Ascending aorta (tissue), 2 donors: ENCODE results near the gene DNASE1L2. TPM values are rescaled to one million over a fixed set of nuclear protein-coding genes. Genes with fewer than 3 reads are reported as not detected.
"Not testable (repeated sequence)": the region's sequence is repeated elsewhere in the genome, so short reads cannot be mapped to it uniquely, and the experiment has no call there.

Experiments used
- DNase-seq, 2 donors: peaks; one replicate each; pipeline ENCODE4 v3.0.0-alpha.2; 2019; ENCODE audit warnings: low spot score in 2 of 2
- H3K27ac ChIP-seq, 2 donors: fragments of 200-600 bp; sonication (generic); one replicate each; pipeline ENCODE4 v1.5.1; 2016 to 2017; ENCODE audit warnings: mild to moderate bottlenecking in 1 of 2
- H3K27me3 ChIP-seq: fragments of 200-600 bp; sonication (generic); one replicate; pipeline ENCODE4 v1.5.1; 2017
- H3K36me3 ChIP-seq, 2 donors: fragments of 200-600 bp; sonication (generic); one replicate each; pipeline ENCODE4 v1.5.1; 2016
- H3K4me1 ChIP-seq, 2 donors: fragments of 200-600 bp; sonication (generic); one replicate each; pipeline ENCODE4 v1.5.1; 2016 to 2017; ENCODE audit warnings: mild to moderate bottlenecking in 1 of 2
- H3K4me3 ChIP-seq, 2 donors: fragments of 200-600 bp; sonication (generic); one replicate each; pipeline ENCODE4 v1.5.1; 2016 to 2017; ENCODE audit warnings: mild to moderate bottlenecking in 1 of 2
- H3K9me3 ChIP-seq, 2 donors: fragments of 200-600 bp; sonication (generic); one replicate each; pipeline ENCODE4 v1.5.1; 2016
- CTCF ChIP-seq, 3 experiments: fragments of 200-600 bp in 2 of 3; fragments of 450-650 bp in 1 of 3; sonication (generic) in 2 of 3; IDR thresholded peaks; one replicate each; pipeline ENCODE4 v1.5.1; 2016 to 2019; ENCODE audit warnings: antibody characterized with exemption in 3 of 3, mild to moderate bottlenecking in 1 of 3, moderate library complexity in 1 of 3
- intact Hi-C: fragments of 100-400 bp; cut with DNase I; formaldehyde crosslinking; loops from one replicate; pipeline ENCODE4 v1.15.1; 2023
- total RNA-seq: library from RNA; depleted of rRNA; stranded (reverse); fragments of >200 nt; gene quantifications from one replicate; pipeline ENCODE4 v1.1.0, GENCODE V29; 2016

Gene DNASE1L2
- total RNA-seq, 1 donor from 2014 or later = not detected

GRCh38 chr16:2256531-2257140 is 20.4 kb downstream of the DNASE1L2 start:
- Histone ChIP-seq H3K36me3 (peaks cover 75 to 87% of the 10 kb centered on the region in 2 donors), H3K27me3 (no peaks in the 10 kb centered on the region), H3K9me3 (no peaks in the 10 kb centered on the region), H3K27ac (no peak overlapping the region), H3K4me1 (peaks cover 5 to 6% of the 10 kb centered on the region in 2 donors), H3K4me3 (no peak overlapping the region)
- intact Hi-C loops = loop anchor here (10.0 kb wide), 1 partner anchor 232 kb away; the partner anchor contains the start of gene NHERF2
- TF ChIP-seq CTCF (IDR thresholded peaks at IDR 0.05) = no peak
- DNase-seq = no peak

- H3K4me1 ChIP-seq = no peaks in the 10 kb centered on the region
- H3K9me3 ChIP-seq = no peaks in the 10 kb centered on the region
- H3K27me3 ChIP-seq = no peaks in the 10 kb centered on the region
- intact Hi-C loops = loop anchor here (10.0 kb wide), 1 partner anchor 233 kb away; the partner anchor contains the start of gene NHERF2
- no peak overlapping the region for H3K4me3 ChIP-seq
- H3K36me3 ChIP-seq = peaks cover 86 to 98% of the 10 kb centered on the region in 2 donors
- no peak overlapping the region for H3K27ac ChIP-seq
- DNase-seq = no peak
- no peak for TF ChIP-seq CTCF (IDR thresholded peaks at IDR 0.05)
Observed at GRCh38 chr16:2257726-2258125, 21.5 kb downstream of the DNASE1L2 start.

GRCh38 chr16:2258530-2258929 is 22.3 kb downstream of the DNASE1L2 start:
- not testable (repeated sequence) for H3K4me1 ChIP-seq, DNase-seq, H3K4me3 ChIP-seq, H3K9me3 ChIP-seq, H3K27me3 ChIP-seq, H3K27ac ChIP-seq
- intact Hi-C loops = loop anchor here (10.0 kb wide), 1 partner anchor 234 kb away; the partner anchor contains the start of gene NHERF2
- peaks cover 88 to 98% of the 10 kb centered on the region in 2 donors for H3K36me3 ChIP-seq

- no peaks in the 10 kb centered on the region for H3K9me3 ChIP-seq
- no peak overlapping the region for H3K27ac ChIP-seq
- intact Hi-C loops = loop anchor here (10.0 kb wide), 1 partner anchor 165 kb away; the partner anchor contains the start of gene CCNF
- no peaks in the 10 kb centered on the region for H3K4me1 ChIP-seq
- peaks cover 77 to 89% of the 10 kb centered on the region in 2 donors for H3K36me3 ChIP-seq
- no peak for TF ChIP-seq CTCF (IDR thresholded peaks at IDR 0.05)
- no peak for DNase-seq
- no peaks in the 10 kb centered on the region for H3K27me3 ChIP-seq
- no peak overlapping the region for H3K4me3 ChIP-seq
Observed at GRCh38 chr16:2260250-2260649, 24.0 kb downstream of the DNASE1L2 start.

GRCh38 chr16:2263026-2263425 is 26.8 kb downstream of the DNASE1L2 start:
- peaks cover 54 to 62% of the 10 kb centered on the region in 2 donors for H3K36me3 ChIP-seq
- not testable (repeated sequence) for H3K9me3 ChIP-seq, H3K27me3 ChIP-seq, H3K4me3 ChIP-seq, DNase-seq, H3K4me1 ChIP-seq, H3K27ac ChIP-seq
- intact Hi-C loops = loop anchor here (10.0 kb wide), 1 partner anchor 162 kb away; the partner anchor contains the start of gene CCNF

GRCh38 chr16:2266887-2267286 is 30.6 kb downstream of the DNASE1L2 start:
- H3K27me3 ChIP-seq, H3K9me3 ChIP-seq, DNase-seq: not testable (repeated sequence)
- H3K4me3 ChIP-seq = peak overlapping the region; percentile 63 to 92
- peaks cover 10 to 21% of the 10 kb centered on the region in 2 donors for H3K4me1 ChIP-seq
- H3K36me3 ChIP-seq = peaks cover 21 to 25% of the 10 kb centered on the region in 2 donors
- intact Hi-C loops = loop anchor here (5.0 to 10.0 kb wide), 5 partner anchors 45 to 755 kb away; partner anchors contain the start of genes ATP6V0C, CCNF, E4F1 and HCFC1R1
- H3K27ac ChIP-seq = peak overlapping the region in 1 of 2 donors; percentile 98

- intact Hi-C loops = loop anchor here (5.0 to 10.0 kb wide), 5 partner anchors 45 to 755 kb away; partner anchors contain the start of genes ATP6V0C, CCNF, E4F1 and HCFC1R1
- Histone ChIP-seq H3K36me3 (peaks cover 15 to 19% of the 10 kb centered on the region in 2 donors), H3K4me1 (peaks cover 10 to 21% of the 10 kb centered on the region in 2 donors), H3K4me3 (peak overlapping the region; percentile 63 to 92), H3K27ac (peak overlapping the region; percentile 95 to 98)
- not testable (repeated sequence) for H3K9me3 ChIP-seq, H3K27me3 ChIP-seq
- DNase-seq = peak in 1 of 2 donors; percentile 26
Observed at GRCh38 chr16:2267505-2267912, 31.3 kb downstream of the DNASE1L2 start.
